Endothelial cell of coronary artery (primary cell): ENCODE measurements around the gene ALDH1A2. TPM values are rescaled to one million over a fixed set of nuclear protein-coding genes. Genes with fewer than 3 reads are reported as not detected.

Experiments
- total RNA-seq: library from RNA; depleted of rRNA; stranded (reverse); fragments of >200 nt; gene quantifications from 2 replicates; pipeline ENCODE4 v1.2.3, GENCODE V29; 2014

The ALDH1A2 gene
- total RNA-seq = 1.7 and 5.6 TPM in 2 replicates

GRCh38 chr15:58065445-58066041 lies at the start of gene ALDH1A2:
ALDH1A2 (minus strand) TSS chr15:58065711; CDS start chr15:58065650, 61 bp downstream.

Other genes with a start within 250 kb of the ALDH1A2 start
- gene AQP9, start 72.7 kb upstream of the ALDH1A2 start, total RNA-seq = not detected in 2 replicates